COLO829 (cell line): ENCODE results near the gene C1R.

Experiments used
- DNase-seq: peaks from one replicate; pipeline ENCODE4 v3.0.0; 2012; ENCODE audit warnings: low spot score

C1R gene

DNA sequence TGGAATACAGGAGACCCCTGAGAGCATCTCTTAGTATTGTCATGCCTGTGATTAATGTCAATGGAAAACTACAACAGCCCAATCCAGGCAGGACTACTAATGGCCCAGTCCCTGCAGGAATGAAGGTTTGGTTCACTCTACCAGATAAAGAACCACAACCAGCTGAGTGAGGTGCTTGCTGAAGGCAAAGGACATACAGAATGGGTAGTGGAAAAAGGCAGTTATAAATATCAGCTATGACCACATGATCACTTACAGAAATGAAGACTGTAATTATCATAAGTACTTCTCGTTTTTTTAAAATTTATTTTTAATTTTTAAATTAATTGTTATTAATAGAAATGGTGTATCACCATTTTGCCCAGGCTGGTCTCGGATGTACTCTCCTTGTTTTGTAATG, 56.8 kb downstream of the C1R start:
- DNase-seq: no peak

DNA sequence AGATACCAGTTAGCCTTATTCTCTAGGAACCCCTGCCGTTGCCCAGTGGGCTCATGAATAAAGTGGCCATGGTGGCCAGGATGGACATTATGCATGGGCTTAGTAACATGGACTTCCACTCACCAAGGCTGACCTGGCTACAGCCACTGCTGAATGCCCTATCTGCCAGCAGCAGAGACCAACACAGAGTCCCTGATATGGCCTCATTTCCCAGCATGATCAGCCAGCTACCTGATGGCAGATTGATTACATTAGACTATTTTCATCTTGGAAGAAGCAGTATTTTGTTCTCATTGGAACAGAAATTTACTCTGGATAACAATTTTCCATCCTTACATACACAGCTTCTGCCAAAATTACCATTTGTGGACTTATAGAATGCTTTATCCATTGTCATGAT, 57.8 kb downstream of the C1R start:
- no peak for DNase-seq

DNA sequence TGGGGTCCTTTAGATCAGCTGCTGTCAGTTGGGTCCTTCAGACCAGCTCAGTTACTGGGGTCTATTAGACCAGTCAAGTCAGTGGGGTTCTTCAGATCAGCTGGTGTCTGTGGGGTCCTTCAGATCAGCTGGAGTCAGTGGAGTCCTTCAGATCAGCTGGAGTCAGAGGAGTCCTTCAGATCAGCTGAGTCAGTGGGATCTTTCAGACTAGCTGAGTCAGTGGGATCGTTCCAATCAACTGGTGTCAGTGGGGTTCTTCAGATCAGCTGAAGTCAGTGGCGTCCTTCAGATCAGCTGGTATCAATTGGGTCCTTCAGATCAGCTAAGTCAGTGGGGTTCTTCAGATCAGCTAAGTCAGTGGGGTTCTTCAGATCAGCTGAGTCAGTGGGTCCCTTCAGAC, 59.3 kb downstream of the C1R start:
- no peak for DNase-seq

DNA sequence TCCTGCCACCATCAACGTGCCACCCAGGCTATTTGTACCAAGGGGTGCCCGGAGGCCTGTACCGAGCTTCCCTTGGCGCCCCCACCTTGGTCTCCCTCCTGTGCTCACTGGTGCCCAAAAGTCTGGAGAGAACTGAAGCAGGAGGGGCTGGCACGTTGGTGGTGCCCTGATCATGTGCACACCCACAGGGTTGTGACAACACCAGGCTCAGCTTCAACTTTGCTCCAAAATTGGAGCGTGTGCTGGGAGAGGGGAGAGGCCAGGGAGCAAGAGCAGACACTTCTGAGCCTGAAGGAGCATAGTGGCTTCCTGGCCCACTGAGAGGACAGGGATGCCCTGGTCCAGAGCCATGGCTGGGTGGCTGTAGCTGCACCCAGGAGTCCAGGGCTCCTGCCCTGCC, 60.9 kb downstream of the C1R start:
- DNase-seq: no peak
